Activated gamma-delta T cell (primary cell): ENCODE data around the gene IPO7.

Experiments
- DNase-seq: peaks from one replicate; lab custom pipeline; 2025; lab: John Stamatoyannopoulos, UW

The IPO7 gene

DNA sequence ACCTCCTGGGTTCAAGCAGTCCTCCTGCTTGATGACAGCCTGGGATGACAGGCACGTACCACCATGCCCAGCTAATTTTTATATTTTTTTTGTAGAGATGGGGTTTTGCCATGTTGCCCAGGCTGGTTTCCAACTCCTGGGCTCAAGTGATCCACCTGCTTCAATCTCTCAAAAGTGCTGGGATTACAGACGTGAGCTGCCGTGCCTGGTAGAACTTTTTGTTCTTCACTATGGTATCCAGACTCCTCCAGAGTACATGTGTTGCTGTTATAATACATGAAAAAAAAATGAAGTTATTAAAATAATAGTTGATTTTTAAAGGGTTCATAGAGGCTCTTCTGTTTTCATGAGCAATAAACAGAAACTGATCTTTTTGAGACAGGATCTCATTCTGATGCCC is 105.9 kb downstream of the IPO7 start:
- DNase-seq = no peak

DNA sequence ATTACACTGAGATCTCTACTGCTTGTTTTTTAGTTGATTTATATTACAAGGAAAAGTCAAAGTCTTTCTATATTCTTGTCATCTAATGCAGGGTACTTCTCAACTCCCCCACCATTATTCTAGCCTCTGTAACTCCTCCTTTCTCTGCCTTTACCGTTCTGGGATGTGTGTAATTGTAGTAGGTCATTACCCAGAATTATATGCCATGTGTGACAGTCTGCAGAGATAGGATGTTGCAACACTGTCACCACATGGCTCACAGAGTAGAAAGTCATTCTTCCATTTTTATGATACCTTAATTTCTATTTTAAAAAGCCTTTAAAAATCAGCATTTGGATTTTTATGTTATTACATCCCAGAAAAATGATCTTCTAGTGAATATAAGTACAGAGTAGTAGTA is 109.0 kb downstream of the IPO7 start:
- no peak for DNase-seq

DNA sequence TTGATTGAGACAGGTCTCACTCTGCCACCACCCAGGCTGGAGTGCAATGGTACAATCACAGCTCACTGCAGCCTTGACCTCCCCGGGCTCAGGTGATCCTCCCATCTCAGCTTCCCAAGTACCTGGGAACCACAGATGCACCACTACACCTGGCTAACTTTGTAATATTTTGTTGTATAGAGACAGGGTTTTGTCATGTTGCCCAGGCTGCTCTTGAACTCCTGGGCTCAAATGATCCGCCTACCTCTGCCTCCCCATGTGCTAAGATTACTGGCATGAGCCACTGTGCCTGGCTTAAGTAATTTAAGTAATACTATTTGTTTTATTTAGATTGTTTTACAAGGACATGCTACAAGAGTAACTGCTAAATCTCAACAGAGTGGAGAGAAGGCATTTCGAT is 109.9 kb downstream of the IPO7 start:
- no peak for DNase-seq

DNA sequence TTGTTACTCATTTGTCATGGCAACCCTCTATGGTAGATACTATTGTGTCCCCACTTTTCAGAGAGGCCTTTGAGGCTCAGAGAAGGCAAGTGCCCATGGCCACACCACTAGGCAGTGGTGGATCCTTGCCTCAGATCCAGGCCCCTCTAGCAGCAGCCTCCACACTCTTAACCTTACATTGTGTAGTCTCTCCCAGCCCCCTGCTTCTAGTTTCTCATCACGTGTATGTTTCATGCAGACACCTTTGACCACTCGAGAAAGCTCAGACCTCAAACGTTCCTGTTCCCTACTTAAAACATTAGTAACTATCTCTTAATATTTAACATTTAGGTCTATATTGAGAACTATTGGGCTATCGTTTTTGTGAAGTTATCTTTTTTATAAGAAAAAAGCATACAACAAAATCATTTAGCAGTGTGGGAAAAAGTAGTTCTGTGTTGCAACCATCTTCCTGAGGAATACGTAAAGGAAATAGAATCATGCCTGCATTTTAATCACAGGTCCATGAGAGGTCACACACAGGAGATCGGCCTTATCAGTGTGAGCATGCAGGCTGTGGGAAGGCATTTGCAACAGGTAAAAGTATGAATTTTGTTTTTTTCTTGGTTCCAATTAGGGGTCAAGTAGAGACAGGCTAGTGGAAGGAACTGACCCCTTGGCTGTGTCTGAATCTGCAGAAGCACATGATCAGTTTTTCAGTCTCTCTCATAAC is 111.5 kb downstream of the IPO7 start:
- DNase-seq = no peak
